Thymus (tissue), 11 donors: ENCODE data around the gene MAP2. TPM values are rescaled to one million over a fixed set of nuclear protein-coding genes. Genes with fewer than 3 reads are reported as not detected.

Experiments
- DNase-seq, 9 donors: peaks; one replicate each; pipeline ENCODE4 v3.0.0-alpha.2; 2013; ENCODE audit warnings: low spot score in 9 of 9, low read depth in 6 of 9, missing footprints in 1 of 9
- H3K27ac ChIP-seq, 2 donors: one replicate each; pipeline ENCODE4 v1.5.1; 2013; ENCODE audit warnings: control low read depth in 1 of 2, low read depth in 1 of 2, low read length in 1 of 2, mild to moderate bottlenecking in 1 of 2, moderate library complexity in 1 of 2
- H3K27me3 ChIP-seq, 2 donors: one replicate each; pipeline ENCODE4 v1.5.1; 2013; ENCODE audit warnings: low read length in 1 of 2; ENCODE audit not compliant: control insufficient read depth in 2 of 2, insufficient read depth in 1 of 2
- H3K36me3 ChIP-seq, 2 donors: one replicate each; pipeline ENCODE4 v1.5.1; 2013; ENCODE audit warnings: low read length in 1 of 2, mild to moderate bottlenecking in 1 of 2, moderate library complexity in 1 of 2; ENCODE audit not compliant: control insufficient read depth in 2 of 2, insufficient read depth in 2 of 2
- H3K4me1 ChIP-seq, 2 donors: one replicate each; pipeline ENCODE4 v1.5.1; 2013; ENCODE audit warnings: low read length in 2 of 2; ENCODE audit not compliant: control insufficient read depth in 2 of 2, insufficient read depth in 2 of 2
- H3K4me3 ChIP-seq, 2 donors: one replicate each; pipeline ENCODE4 v1.5.1; 2013; ENCODE audit warnings: low read length in 2 of 2, control low read depth in 1 of 2, mild to moderate bottlenecking in 1 of 2
- H3K9me3 ChIP-seq, 2 donors: one replicate each; pipeline ENCODE4 v1.5.1; 2013; ENCODE audit warnings: low read length in 1 of 2, mild to moderate bottlenecking in 1 of 2; ENCODE audit not compliant: control insufficient read depth in 2 of 2, insufficient read depth in 1 of 2
- WGBS: extraction: QIAGEN DNeasy Blood & Tissue Kit; methylation state at CpG from one replicate; pipeline ENCODE4 v1.1.7; 2013; 5-methylcytosine and 5-hydroxymethylcytosine counted together
- polyA plus RNA-seq: library from polyadenylated mRNA; stranded (reverse); fragments of 200-250 nt; gene quantifications from one replicate; pipeline ENCODE4 v1.2.3, GENCODE V29; 2013
- total RNA-seq: library from RNA; stranded (reverse); fragments of 120-200 nt; gene quantifications from one replicate; pipeline ENCODE4 v1.2.4, GENCODE V29; 2013
- donor health status: healthy.

MAP2 gene
- total and polyA plus RNA-seq, 2 donors, result 2.5 to 5.3 TPM

DNA sequence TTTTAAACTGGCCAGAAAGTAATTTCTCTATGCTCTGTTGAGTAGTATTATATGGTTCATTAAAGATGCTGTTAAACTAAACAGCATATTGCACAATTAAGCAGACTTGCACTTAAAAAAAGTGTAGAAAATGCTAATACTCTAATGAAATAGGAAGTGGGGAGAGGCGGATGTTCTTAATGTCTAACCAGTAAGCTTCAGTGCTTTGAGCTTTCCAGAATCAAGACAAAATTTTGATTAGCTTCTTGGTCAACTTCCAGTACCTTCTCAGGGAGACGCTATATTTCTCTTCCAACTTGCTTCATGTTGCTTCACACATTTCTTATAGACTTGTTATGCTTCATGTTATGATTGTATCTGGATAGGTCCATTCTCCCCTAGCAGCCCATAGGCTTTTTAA, 89.1 kb downstream of the MAP2 start:
- no peaks in the 10 kb centered on the region for H3K9me3 ChIP-seq
- H3K27me3 ChIP-seq, result no peaks in the 10 kb centered on the region
- no peaks in the 10 kb centered on the region for H3K36me3 ChIP-seq
- WGBS, result 86% methylated on average over 2 of the region's 2 CpGs
- H3K27ac ChIP-seq, result no peak overlapping the region
- H3K4me3 ChIP-seq, result no peak overlapping the region
- no peaks in the 10 kb centered on the region for H3K4me1 ChIP-seq
- no peak for DNase-seq

DNA sequence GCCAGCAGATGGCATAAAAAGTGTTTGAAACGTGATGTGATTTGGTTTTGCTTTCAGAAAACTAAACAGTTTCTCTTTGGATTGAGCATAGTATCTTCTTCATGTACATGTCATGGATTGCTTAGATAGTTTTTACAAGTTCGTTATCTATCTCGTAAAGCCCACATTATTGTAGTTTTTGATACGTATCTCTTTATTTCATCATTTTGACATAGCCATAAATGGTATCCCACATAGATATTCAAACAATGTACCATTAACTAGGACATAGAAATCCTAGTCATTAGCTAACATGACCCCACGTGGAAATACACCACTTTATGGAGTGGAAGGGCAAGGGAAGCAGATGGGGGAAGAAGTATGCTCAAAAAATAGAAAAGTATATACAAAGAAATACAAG, 93.6 kb downstream of the MAP2 start:
- Histone ChIP-seq H3K9me3 (no peaks in the 10 kb centered on the region), H3K4me1 (no peaks in the 10 kb centered on the region), H3K36me3 (no peaks in the 10 kb centered on the region), H3K27me3 (no peaks in the 10 kb centered on the region), H3K4me3 (no peak overlapping the region), H3K27ac (no peak overlapping the region)
- no peak for DNase-seq
- 76% methylated on average over 5 of the region's 5 CpGs for WGBS

DNA sequence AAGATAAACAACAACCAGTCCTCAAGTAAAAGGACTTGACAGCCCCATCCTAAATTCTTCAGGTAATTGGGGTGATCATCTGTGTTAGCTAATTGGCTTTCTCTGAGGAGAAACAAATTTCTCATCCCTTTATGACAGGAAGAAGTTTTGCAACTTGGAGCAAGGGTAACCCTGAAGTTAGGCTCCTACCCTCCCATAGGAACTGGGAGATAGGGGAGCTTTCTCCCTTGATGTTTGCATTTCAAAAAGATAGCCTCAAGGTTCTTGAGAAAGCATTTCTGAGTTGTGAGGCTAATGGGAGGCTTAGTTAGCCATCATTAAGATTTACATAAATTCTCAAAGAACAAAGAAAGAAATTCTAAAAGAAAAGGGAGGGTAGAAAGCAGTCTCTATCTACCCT, 95.4 kb downstream of the MAP2 start:
- no peak overlapping the region for H3K27ac ChIP-seq
- H3K4me3 ChIP-seq, result no peak overlapping the region
- no peaks in the 10 kb centered on the region for H3K36me3 ChIP-seq
- H3K27me3 ChIP-seq, result no peaks in the 10 kb centered on the region
- no peaks in the 10 kb centered on the region for H3K9me3 ChIP-seq
- DNase-seq, result no peak
- no peaks in the 10 kb centered on the region for H3K4me1 ChIP-seq

DNA sequence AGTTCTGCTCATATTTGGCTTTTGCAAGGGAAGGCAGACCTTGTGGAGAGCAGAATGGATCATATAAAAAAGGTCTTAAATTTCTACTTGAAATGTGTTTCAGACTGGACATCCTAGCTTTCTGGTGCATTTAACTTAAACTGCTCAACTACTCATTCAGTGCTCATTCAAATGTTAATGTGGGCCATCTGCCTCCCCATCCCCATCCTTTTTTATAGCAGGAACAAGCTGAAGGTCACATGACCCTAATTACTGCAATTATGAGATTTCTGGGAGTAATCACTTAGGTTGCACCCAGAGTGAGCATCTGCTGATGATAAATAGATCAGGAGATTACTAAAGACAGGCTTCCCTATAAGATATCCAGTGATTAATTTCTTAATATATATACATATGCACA, 96.1 kb downstream of the MAP2 start:
- no peak overlapping the region for H3K4me3 ChIP-seq
- no peaks in the 10 kb centered on the region for H3K4me1 ChIP-seq
- H3K36me3 ChIP-seq, result no peaks in the 10 kb centered on the region
- no peak overlapping the region for H3K27ac ChIP-seq
- H3K27me3 ChIP-seq, result no peaks in the 10 kb centered on the region
- H3K9me3 ChIP-seq, result no peaks in the 10 kb centered on the region
- no peak for DNase-seq

DNA sequence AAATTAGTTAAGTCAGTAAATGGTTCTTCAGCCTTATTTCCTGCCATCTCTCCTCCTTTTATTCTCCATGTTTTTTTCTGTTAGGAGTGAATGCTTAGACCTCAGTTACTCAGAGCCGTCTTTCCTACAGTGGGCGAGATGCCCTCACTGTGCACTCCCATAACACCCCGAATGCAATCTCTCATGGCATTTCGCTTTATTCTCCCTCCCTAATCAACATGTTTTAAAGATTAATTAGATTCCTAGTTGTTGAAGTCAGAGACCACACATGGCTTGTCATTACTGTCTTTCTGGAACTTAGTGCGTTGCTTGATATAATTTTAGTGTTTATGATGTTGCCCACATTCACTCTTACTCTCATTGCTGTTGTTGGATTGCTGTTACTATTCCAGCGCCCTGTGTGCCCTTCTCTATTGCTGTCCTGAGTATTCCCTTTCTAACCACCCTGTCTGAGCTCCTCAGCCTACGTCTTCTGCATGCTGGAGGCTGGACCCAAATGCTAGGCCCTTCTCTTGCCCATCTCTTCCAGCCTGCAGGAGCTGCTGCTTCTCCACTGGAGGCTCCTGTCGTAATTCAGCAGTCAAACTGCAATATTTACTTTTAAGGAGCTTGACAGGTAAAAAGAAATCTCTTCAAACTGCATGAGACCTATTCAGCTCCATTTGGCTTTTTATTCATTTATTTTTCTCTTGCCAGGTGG, 99.3 kb downstream of the MAP2 start:
- Histone ChIP-seq H3K4me1 (peaks cover 0 to 3% of the 10 kb centered on the region in 2 donors), H3K27me3 (no peaks in the 10 kb centered on the region), H3K4me3 (no peak overlapping the region), H3K36me3 (no peaks in the 10 kb centered on the region), H3K27ac (no peak overlapping the region), H3K9me3 (no peaks in the 10 kb centered on the region)
- no peak for DNase-seq
- WGBS, result 97% methylated on average over 8 of the region's 8 CpGs

DNA sequence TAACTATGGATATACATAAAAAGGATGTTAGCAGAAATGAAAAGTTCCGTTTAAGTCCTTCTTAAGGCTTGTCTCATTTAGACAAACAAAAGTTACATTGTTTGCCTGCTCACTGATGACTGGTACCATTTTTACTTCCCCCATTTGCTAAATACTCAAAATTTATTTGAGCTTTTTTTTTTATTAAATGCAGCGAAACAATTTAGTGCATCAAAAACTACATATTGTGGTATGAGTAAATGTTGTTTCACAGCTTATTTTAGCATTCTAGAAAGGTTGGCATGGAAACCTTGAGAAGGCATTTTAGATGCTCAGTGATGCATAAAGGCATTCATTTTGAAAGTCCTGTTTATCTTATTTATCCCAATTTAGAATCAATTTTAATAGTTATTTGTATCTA, 100.0 kb downstream of the MAP2 start:
- DNase-seq, result no peak
- Histone ChIP-seq H3K27me3 (no peaks in the 10 kb centered on the region), H3K9me3 (no peaks in the 10 kb centered on the region), H3K4me3 (no peak overlapping the region), H3K4me1 (peaks cover 0 to 3% of the 10 kb centered on the region in 2 donors), H3K27ac (no peak overlapping the region), H3K36me3 (no peaks in the 10 kb centered on the region)
- 95% methylated on average over 2 of the region's 2 CpGs for WGBS

DNA sequence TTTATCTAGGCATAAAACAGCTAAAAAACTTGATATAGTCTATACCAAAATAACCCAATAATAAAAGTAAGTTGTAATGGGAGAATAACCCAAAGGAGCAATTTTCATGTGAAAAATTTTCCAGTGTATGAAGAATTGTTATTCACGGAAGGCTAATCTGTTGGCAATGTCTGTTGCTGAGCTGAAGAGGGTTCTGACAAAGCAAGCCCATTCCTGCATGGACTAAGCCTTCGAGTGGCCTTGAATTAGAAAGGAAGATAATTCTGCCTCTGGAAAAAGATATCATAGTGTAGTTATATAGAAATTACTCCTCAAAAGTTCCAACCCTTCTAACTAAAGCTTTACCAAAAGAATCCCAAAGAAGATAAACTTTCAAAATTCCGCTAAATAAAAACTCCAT, 101.5 kb downstream of the MAP2 start:
- WGBS, result 74% methylated on average over 3 of the region's 3 CpGs
- H3K4me3 ChIP-seq, result no peak overlapping the region
- H3K4me1 ChIP-seq, result peaks cover 0 to 3% of the 10 kb centered on the region in 2 donors
- H3K27me3 ChIP-seq, result no peaks in the 10 kb centered on the region
- no peaks in the 10 kb centered on the region for H3K9me3 ChIP-seq
- H3K27ac ChIP-seq, result peak overlapping the region in 1 of 2 donors; percentile 58
- H3K36me3 ChIP-seq, result no peaks in the 10 kb centered on the region
- peak in 1 of 9 donors; percentile 3 for DNase-seq

DNA sequence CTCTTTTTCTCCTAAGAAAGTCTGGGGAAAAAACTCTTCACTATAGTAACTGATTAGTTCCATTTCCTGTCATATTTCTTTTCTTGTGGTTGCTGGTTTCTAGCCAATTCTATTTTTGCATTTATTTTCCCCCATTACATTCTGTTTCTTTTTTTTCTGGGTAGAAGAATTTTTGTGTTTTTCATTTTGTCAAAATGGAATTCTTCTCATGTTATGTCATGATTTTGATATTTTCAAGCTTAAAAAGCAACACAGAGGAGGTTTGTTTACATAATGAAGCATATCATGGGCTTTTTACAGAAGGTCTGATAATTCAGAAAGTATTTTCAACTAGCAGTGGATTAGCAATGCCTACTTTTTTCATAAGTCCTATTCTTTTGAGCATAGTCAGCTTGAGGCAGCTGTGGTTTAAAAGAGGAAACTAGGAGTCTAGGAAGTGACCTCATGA, 102.0 kb downstream of the MAP2 start:
- H3K4me1 ChIP-seq, result peaks cover 0 to 3% of the 10 kb centered on the region in 2 donors
- DNase-seq, result peak in 3 of 9 donors; percentile 3 to 47 (median 16)
- no peaks in the 10 kb centered on the region for H3K36me3 ChIP-seq
- peak overlapping the region in 1 of 2 donors; percentile 58 for H3K27ac ChIP-seq
- no peaks in the 10 kb centered on the region for H3K27me3 ChIP-seq
- no peak overlapping the region for H3K4me3 ChIP-seq
- H3K9me3 ChIP-seq, result no peaks in the 10 kb centered on the region

DNA sequence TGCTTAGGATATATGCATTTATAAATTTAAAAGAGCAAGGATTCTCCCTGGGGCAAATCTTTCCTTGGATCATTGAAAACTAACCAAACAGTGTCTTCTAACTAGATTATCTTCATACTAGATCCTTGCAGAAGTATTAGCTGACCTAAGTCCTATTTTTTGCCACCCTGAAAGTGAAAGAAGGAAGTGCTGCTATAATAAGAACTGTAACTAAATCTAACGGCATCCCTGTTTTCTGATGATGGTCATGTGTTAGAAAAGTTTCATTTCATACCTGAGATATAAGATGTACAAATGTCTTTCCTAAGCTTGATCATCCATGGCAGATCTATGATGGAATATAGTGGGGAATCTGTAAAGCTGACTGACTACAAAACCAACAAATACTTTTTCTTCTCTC, 102.7 kb downstream of the MAP2 start:
- H3K4me1 ChIP-seq, result peaks cover 0 to 3% of the 10 kb centered on the region in 2 donors
- H3K36me3 ChIP-seq, result no peaks in the 10 kb centered on the region
- peak in 3 of 9 donors; percentile 8 to 25 (median 8) for DNase-seq
- no peaks in the 10 kb centered on the region for H3K9me3 ChIP-seq
- H3K4me3 ChIP-seq, result no peak overlapping the region
- no peaks in the 10 kb centered on the region for H3K27me3 ChIP-seq
- peak overlapping the region in 1 of 2 donors; percentile 58 for H3K27ac ChIP-seq
- 1% methylated on average over 1 of the region's 1 CpG for WGBS
